HuH-7 (cell line): ENCODE measurements around the gene CHD3.
"Not testable (repeated sequence)": the region's sequence is repeated elsewhere in the genome, so short reads cannot be mapped to it uniquely, and the experiment has no call there.

ENCODE experiments used
- DNase-seq: peaks from one replicate; pipeline ENCODE4 v3.0.0; 2011; ENCODE audit warnings: low spot score

CHD3 gene

GRCh38 chr17:7849751-7850504 lies 38.7 kb upstream of the CHD3 start:
- DNase-seq, result no peak

DNA sequence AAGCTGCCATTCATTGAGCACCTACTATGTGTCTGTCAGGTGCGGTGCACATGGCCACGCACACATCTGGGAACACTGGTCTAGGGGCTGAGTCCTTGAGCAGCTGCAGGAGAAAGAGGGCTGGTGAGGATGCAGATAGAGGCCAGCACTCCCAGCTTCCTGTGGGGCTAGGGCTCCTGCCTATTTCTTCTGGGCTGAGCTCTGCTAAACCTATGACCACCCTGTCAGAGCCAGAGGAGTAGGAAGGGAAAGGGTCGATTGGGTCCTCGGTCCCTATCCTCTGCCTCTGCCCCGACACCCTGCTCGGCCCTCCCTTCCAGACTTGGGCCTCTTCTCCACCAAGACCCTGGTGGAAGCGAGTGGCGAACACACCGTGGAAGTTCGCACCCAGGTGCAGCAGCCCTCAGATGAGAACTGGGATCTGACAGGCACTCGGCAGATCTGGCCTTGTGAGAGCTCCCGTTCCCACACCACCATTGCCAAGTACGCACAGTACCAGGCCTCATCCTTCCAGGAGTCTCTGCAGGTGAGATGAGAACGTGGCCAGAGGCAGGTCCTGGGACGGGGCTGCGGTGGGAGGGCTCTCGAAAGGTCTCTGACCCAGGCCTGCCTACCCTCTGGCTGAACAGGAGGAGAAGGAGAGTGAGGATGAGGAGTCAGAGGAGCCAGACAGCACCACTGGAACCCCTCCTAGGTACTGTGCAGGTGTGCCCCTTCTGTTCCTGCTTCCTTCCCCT lies 37.7 kb upstream of the CHD3 start:
- no peak for DNase-seq

DNA sequence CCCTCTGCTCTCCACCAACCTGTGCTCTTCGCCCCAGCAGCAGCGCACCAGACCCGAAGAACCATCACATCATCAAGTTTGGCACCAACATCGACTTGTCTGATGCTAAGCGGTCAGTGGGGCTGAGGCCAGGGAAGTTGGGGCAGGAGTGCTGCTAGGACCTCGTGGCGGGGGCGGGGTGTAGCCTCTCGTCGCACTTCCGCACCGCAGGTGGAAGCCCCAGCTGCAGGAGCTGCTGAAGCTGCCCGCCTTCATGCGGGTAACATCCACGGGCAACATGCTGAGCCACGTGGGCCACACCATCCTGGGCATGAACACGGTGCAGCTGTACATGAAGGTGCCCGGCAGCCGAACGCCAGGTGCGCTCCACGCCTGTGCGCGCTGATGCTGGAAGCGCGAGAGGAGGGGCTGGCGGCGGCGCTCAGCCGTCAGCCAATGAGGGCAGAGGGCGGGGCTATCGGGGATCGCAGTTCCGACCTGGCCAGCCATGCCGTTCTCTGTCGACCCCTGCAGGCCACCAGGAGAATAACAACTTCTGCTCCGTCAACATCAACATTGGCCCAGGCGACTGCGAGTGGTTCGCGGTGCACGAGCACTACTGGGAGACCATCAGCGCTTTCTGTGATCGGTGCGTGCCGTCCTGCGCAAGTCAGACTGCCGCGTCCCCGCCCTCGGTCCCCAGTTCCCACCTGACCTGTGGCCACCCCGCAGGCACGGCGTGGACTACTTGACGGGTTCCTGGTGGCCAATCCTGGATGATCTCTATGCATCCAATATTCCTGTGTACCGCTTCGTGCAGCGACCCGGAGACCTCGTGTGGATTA lies 36.9 kb upstream of the CHD3 start:
- peak; percentile 74 for DNase-seq

DNA sequence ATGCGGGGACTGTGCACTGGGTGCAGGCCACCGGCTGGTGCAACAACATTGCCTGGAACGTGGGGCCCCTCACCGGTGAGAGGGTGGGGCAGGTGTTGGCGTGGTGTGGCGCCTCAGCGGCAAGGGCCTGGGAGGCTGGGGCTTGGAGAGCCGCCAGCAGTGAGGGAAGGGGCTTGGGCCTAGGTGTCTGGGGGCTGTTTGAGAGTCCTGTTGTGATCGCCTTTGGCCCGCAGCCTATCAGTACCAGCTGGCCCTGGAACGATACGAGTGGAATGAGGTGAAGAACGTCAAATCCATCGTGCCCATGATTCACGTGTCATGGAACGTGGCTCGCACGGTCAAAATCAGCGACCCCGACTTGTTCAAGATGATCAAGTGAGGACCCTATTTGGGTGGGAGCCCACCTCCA lies 36.3 kb upstream of the CHD3 start:
- DNase-seq, result no peak

DNA sequence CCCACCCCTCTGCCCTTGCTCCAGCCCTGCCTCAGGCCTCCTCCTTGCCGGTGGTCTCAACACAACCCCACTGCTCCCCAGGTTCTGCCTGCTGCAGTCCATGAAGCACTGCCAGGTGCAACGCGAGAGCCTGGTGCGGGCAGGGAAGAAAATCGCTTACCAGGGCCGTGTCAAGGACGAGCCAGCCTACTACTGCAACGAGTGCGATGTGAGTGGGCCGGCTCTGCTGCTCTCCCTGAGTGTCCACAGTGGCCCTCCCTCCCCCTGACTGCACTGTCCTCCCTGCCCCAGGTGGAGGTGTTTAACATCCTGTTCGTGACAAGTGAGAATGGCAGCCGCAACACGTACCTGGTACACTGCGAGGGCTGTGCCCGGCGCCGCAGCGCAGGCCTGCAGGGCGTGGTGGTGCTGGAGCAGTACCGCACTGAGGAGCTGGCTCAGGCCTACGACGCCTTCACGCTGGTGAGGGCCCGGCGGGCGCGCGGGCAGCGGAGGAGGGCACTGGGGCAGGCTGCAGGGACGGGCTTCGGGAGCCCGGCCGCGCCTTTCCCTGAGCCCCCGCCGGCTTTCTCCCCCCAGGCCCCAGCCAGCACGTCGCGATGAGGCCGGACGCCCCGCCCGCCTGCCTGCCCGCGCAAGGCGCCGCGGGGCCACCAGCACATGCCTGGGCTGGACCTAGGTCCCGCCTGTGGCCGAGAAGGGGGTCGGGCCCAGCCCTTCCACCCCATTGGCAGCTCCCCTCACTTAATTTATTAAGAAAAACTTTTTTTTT lies 35.5 kb upstream of the CHD3 start:
- no peak for DNase-seq

GRCh38 chr17:7853691-7854038 lies 34.9 kb upstream of the CHD3 start:
- DNase-seq, result no peak

GRCh38 chr17:7854078-7854777 lies 34.4 kb upstream of the CHD3 start:
- DNase-seq, result no peak

- DNase-seq, result no peak
Measured at GRCh38 chr17:7854851-7855659, 33.5 kb upstream of the CHD3 start, which contains the start of gene TMEM88. Gene TMEM88, plus strand, starts transcription at chr17:7855066. Its CDS starts 9 bp downstream, at chr17:7855075.

DNA sequence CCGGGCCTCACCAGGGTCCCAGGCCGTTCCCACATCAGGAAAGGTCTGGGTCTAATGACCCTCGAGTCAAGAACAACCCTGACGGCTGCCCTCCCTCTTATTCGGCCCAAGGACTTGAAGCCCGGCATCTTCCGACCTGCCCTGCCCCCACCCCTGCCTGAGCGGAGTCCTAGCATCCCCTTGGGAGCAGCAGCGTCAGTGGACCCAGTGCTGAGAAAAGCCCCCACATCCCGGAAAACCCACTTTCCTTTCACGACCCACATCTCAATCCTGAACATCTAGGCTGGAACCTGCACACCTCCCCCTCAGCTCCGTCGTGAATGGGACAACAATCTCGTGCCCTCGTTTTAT lies 33.0 kb upstream of the CHD3 start:
- no peak for DNase-seq

- DNase-seq, result no peak
Measured at GRCh38 chr17:7856011-7856810, 32.4 kb upstream of the CHD3 start.

DNA sequence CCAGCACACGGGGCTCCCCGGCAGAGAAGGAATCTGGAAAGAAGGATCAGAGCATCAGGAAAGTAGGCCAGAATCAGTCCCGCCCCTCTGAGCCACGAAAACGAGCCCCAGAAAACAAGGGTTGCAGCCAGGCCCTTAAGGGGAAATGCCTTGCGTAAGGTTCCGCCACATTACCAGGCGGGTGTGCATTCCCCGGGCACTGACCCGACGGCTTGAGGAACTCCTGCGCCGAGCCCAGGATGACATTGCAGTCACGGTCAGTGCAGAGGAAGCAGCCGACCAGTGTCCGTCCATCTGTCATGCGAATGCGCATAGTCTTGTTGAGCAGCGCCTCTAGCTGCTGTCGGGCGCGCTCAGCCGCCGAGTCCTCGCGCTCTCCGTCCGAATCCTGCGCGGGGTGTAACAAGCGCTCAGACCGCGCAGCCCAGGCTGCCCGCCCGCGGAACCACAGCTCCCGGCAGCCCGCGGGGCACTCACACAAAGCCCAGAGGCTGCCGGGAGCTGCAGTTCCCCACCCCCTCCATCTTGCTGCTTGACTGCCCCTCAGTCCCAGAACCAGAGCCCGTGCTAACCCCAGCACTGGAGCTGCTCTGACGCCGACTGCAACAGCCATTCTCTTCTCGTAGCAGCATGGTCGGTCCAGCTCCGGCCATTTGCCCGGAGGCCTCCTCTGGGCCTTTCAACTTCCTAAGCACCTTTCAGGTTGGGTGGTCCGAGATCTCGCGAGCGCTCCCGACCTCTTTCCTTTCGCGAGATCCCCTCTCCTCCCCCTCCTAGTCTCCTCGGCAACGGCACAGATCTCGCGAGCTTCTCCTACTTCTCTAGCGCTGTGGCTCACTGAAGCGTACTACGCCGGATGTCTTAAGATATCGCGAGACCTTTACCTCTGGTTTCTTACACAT lies 31.5 kb upstream of the CHD3 start, which contains the start of gene NAA38:
NAA38 (minus strand) TSS at position 749 of the 902 bp plus-strand sequence; CDS start at position 653, 96 bp downstream.
- peak; percentile 86 for DNase-seq

- DNase-seq, result peak; percentile 47
Measured at GRCh38 chr17:7857713-7858521, 30.7 kb upstream of the CHD3 start, which contains the start of gene CYB5D1. Gene CYB5D1, plus strand, starts transcription at chr17:7858003. Its CDS starts 132 bp downstream, at chr17:7858135.

GRCh38 chr17:7858522-7858810 lies 30.1 kb upstream of the CHD3 start:
- DNase-seq, result no peak

- no peak for DNase-seq
Measured at GRCh38 chr17:7859028-7859427, 29.6 kb upstream of the CHD3 start.

GRCh38 chr17:7862692-7863437 lies 25.7 kb upstream of the CHD3 start:
- DNase-seq, result peak; percentile 43

GRCh38 chr17:7864384-7864783 lies 24.2 kb upstream of the CHD3 start:
- DNase-seq, result not testable (repeated sequence)
